HCT116 (cell line): ENCODE data around the gene DLX2. TPM values are rescaled to one million over a fixed set of nuclear protein-coding genes. Genes with fewer than 3 reads are reported as not detected.

ENCODE experiments used
- ATAC-seq: fragments of 200-7000 bp; cut with Tn5 transposase; 2 replicates; pipeline ENCODE4 v1.9.1; 2020; ENCODE audit warnings: mild to moderate bottlenecking, moderate library complexity
- BruUV-seq: library from RNA; stranded (reverse); fragments of 400-500 nt; replicated peaks from 2 replicates; lab custom pipeline; 2021; lab: Mats Ljungman, UMichigan
- CTCF ChIA-PET: fragments of 300-600 bp; sonication (Branson Sonifier 250); formaldehyde crosslinking; loops from one replicate; lab custom pipeline; 2021; ENCODE audit warnings: antibody characterized with exemption; lab: Charles Lee
- POLR2A ChIA-PET: fragments of 300-600, 350-600 bp; sonication (Branson Sonifier 250); formaldehyde crosslinking; loops from one replicate; lab custom pipeline; 2021; ENCODE audit warnings: antibody characterized with exemption; lab: Charles Lee
- RAD21 ChIA-PET, 2 experiments: fragments of 300-600 bp; sonication (Branson Sonifier 250); formaldehyde crosslinking; loops; one replicate each; lab custom pipeline; 2023; ENCODE audit warnings: low total read pairs in 2 of 2; ENCODE audit not compliant: uncharacterized antibody in 2 of 2, unreplicated experiment in 2 of 2, low non-redundant PET in 1 of 2; lab: Charles Lee
- DNase-seq: peaks from one replicate; pipeline ENCODE4 v3.0.0-alpha.2; 2010; ENCODE audit warnings: low read depth, low spot score
- H2AFZ ChIP-seq: fragments of 200-600 bp; shearing (Covaris generic), sonication (generic); 2 replicates; pipeline ENCODE4 v1.6.1; 2017; ENCODE audit warnings: low read depth, mixed run types, mixed read lengths, antibody characterized with exemption, low read length; ENCODE audit not compliant: poor library complexity, severe bottlenecking
- H3K27ac ChIP-seq: 2 replicates; pipeline ENCODE4 v1.5.1; 2012; ENCODE audit warnings: low read depth, low read length
- H3K27me3 ChIP-seq: fragments of 200-600 bp; sonication (generic); 2 replicates; pipeline ENCODE4 v1.6.1; 2016; ENCODE audit warnings: mixed run types, low read length, mixed read lengths; ENCODE audit not compliant: insufficient read depth
- H3K36me3 ChIP-seq, 2 experiments: fragments of 200-500 bp in 1 of 2; fragments of 200-600 bp in 1 of 2; sonication (Bioruptor generic) in 1 of 2; sonication (generic) in 1 of 2; 2 replicates each; pipeline versions ENCODE4 v1.5.1 to v1.6.1; 2014 to 2016; ENCODE audit warnings: low read length in 2 of 2, inconsistent platforms in 1 of 2, mixed read lengths in 1 of 2, mixed run types in 1 of 2; ENCODE audit not compliant: insufficient read depth in 2 of 2, control insufficient read depth in 1 of 2
- H3K4me1 ChIP-seq, 2 experiments: fragments of 200-600 bp in 1 of 2; sonication (generic) in 1 of 2; 2 replicates each; pipeline versions ENCODE4 v1.5.1 to v1.6.1; 2012 to 2017; ENCODE audit warnings: low read length in 2 of 2, inconsistent platforms in 1 of 2, mild to moderate bottlenecking in 1 of 2, mixed read lengths in 1 of 2, mixed run types in 1 of 2, moderate library complexity in 1 of 2; ENCODE audit not compliant: insufficient read depth in 2 of 2, control insufficient read depth in 1 of 2
- H3K4me2 ChIP-seq: fragments of 200-600 bp; sonication (generic); 2 replicates; pipeline ENCODE4 v1.6.1; 2017; ENCODE audit warnings: mixed run types, low read length, mixed read lengths
- H3K4me3 ChIP-seq, 2 experiments: fragments of 200-600 bp in 1 of 2; sonication (generic) in 1 of 2; replicated peaks in 1 of 2; 2 replicates each; pipeline ENCODE4 v1.5.1; 2011 to 2016; ENCODE audit warnings: low read length in 2 of 2, control low read depth in 1 of 2, low read depth in 1 of 2, mild to moderate bottlenecking in 1 of 2, mixed read lengths in 1 of 2, mixed run types in 1 of 2
- H3K79me2 ChIP-seq: fragments of 200-600 bp; sonication (generic); 2 replicates; pipeline ENCODE4 v1.6.1; 2017; ENCODE audit warnings: mild to moderate bottlenecking, mixed run types, low read length, moderate library complexity, mixed read lengths; ENCODE audit not compliant: insufficient read depth
- H3K9ac ChIP-seq: fragments of 200-600 bp; sonication (generic); 2 replicates; pipeline ENCODE4 v1.6.1; 2016; ENCODE audit warnings: low read length, mixed read lengths
- H3K9me2 ChIP-seq: fragments of 200-600 bp; sonication (generic), shearing (Covaris generic); 2 replicates; pipeline ENCODE4 v1.6.1; 2017; ENCODE audit warnings: mixed run types, mild to moderate bottlenecking, moderate library complexity; ENCODE audit not compliant: insufficient read depth
- H3K9me3 ChIP-seq, 2 experiments: fragments of 200-500 bp in 1 of 2; fragments of 200-600 bp in 1 of 2; sonication (Bioruptor generic) in 1 of 2; sonication (generic) in 1 of 2; 2 replicates each; pipeline ENCODE4 v1.6.1; 2014 to 2017; ENCODE audit warnings: low read length in 2 of 2, mixed read lengths in 2 of 2, inconsistent platforms in 1 of 2, low read depth in 1 of 2, mild to moderate bottlenecking in 1 of 2, mixed run types in 1 of 2, moderate library complexity in 1 of 2; ENCODE audit not compliant: control insufficient read depth in 1 of 2, insufficient read depth in 1 of 2
- H4K20me1 ChIP-seq: fragments of 200-600 bp; sonication (generic), shearing (Covaris generic); 2 replicates; pipeline ENCODE4 v1.6.1; 2017; ENCODE audit warnings: mixed run types, mild to moderate bottlenecking, moderate library complexity; ENCODE audit not compliant: insufficient read depth
- ATF3 ChIP-seq: IDR thresholded peaks from 2 replicates; pipeline ENCODE4 v1.6.1; 2012
- CEBPB ChIP-seq: IDR thresholded peaks from 2 replicates; pipeline ENCODE4 v1.6.1; 2012; ENCODE audit warnings: low read depth
- CTCF ChIP-seq, 3 experiments: fragments of 200-600 bp in 1 of 3; sonication (generic) in 1 of 3; IDR thresholded peaks in 2 of 3; conservative IDR thresholded peaks in 1 of 3; 2 replicates each; pipeline ENCODE4 v1.5.1; 2012 to 2017; ENCODE audit warnings: low read depth in 2 of 3, low read length in 2 of 3, antibody characterized with exemption in 1 of 3, borderline replicate concordance in 1 of 3, control low read depth in 1 of 3, mild to moderate bottlenecking in 1 of 3, mixed read lengths in 1 of 3, mixed run types in 1 of 3, moderate library complexity in 1 of 3; ENCODE audit not compliant: insufficient read depth in 1 of 3
- EGR1 ChIP-seq: IDR thresholded peaks from 2 replicates; pipeline ENCODE4 v1.6.1; 2012; ENCODE audit warnings: low read depth
- EZH2 ChIP-seq: fragments of 200-600 bp; sonication (generic); IDR thresholded peaks from 2 replicates; pipeline ENCODE4 v1.6.1; 2017; ENCODE audit warnings: antibody characterized with exemption, mixed run types
- EZH2phosphoT487 ChIP-seq: fragments of 200-600 bp; IDR thresholded peaks from 2 replicates; pipeline ENCODE4 v1.6.1; 2018; ENCODE audit warnings: antibody characterized with exemption, borderline replicate concordance
- FOSL1 ChIP-seq: IDR thresholded peaks from 2 replicates; pipeline ENCODE4 v1.6.1; 2012; ENCODE audit warnings: low read depth
- MAX ChIP-seq: IDR thresholded peaks from 2 replicates; pipeline ENCODE4 v1.6.1; 2012
- POLR2A ChIP-seq: IDR thresholded peaks from 2 replicates; pipeline ENCODE4 v1.7.0; 2011; ENCODE audit warnings: borderline replicate concordance; ENCODE audit not compliant: insufficient read depth, insufficient read length; ENCODE audit errors: extremely low read depth
- POLR2AphosphoS5 ChIP-seq: IDR thresholded peaks from 2 replicates; pipeline ENCODE4 v1.6.1; 2011; ENCODE audit warnings: mild to moderate bottlenecking, low read depth, low read length, moderate library complexity
- REST ChIP-seq: IDR thresholded peaks from 2 replicates; pipeline ENCODE4 v1.6.1; 2012; ENCODE audit warnings: low read depth
- SIN3A ChIP-seq: IDR thresholded peaks from 2 replicates; pipeline ENCODE4 v1.6.1; 2012; ENCODE audit warnings: low read depth
- SP1 ChIP-seq: IDR thresholded peaks from 2 replicates; pipeline ENCODE4 v1.6.1; 2012; ENCODE audit warnings: low read depth
- SRF ChIP-seq: IDR thresholded peaks from 2 replicates; pipeline ENCODE4 v1.6.1; 2012; ENCODE audit warnings: low read depth
- TCF7L2 ChIP-seq: IDR thresholded peaks from 2 replicates; pipeline ENCODE4 v1.7.0; 2011; ENCODE audit warnings: borderline replicate concordance, inconsistent platforms; ENCODE audit not compliant: insufficient read depth, insufficient read length; ENCODE audit errors: extremely low read depth
- YY1 ChIP-seq: IDR thresholded peaks from 2 replicates; pipeline ENCODE4 v1.6.1; 2011; ENCODE audit warnings: low read length, low read depth, moderate library complexity, mild to moderate bottlenecking; ENCODE audit not compliant: insufficient replicate concordance; ENCODE audit errors: extremely low read depth
- ZBTB33 ChIP-seq: IDR thresholded peaks from 2 replicates; pipeline ENCODE4 v1.6.1; 2011; ENCODE audit warnings: mild to moderate bottlenecking, low read length, moderate library complexity; ENCODE audit not compliant: insufficient replicate concordance; ENCODE audit errors: extremely low read depth
- ZFX ChIP-seq: fragments of 450-650 bp; IDR thresholded peaks from 2 replicates; pipeline ENCODE4 v1.6.1; 2017
- ZNF274 ChIP-seq: fragments of 200-500 bp; sonication (Bioruptor generic); IDR thresholded peaks from 2 replicates; pipeline ENCODE4 v1.6.1; 2014; ENCODE audit warnings: mild to moderate bottlenecking, low read depth, low read length, inconsistent platforms
- intact Hi-C: fragments of 100-400 bp; cut with micrococcal nuclease; formaldehyde crosslinking; loops from 2 replicates; pipeline ENCODE4 v1.10.0; 2022
- total RNA-seq: library from RNA; stranded (reverse); gene quantifications from one replicate; pipeline ENCODE4 v1.2.1, GENCODE V29; 2021; ENCODE audit not compliant: unreplicated experiment

Gene DLX2
- total RNA-seq, 1 experiment from 2014 or later = 3.7 TPM

GRCh38 chr2:172129404-172129803, 26.7 kb upstream of the DLX2 start:
- ATAC-seq = no peak
- H2AFZ ChIP-seq = no peak overlapping the region
- H3K79me2 ChIP-seq = no peaks in the 10 kb centered on the region
- TF ChIP-seq ATF3 = no peak
- no peak for TF ChIP-seq EZH2phosphoT487
- no peak for TF ChIP-seq FOSL1
- no peak for TF ChIP-seq MAX
- no peak for TF ChIP-seq EZH2
- TF ChIP-seq SRF = no peak
- TF ChIP-seq YY1 = no peak
- TF ChIP-seq CTCF (IDR thresholded peaks at IDR 0.05 in 2 of 3, conservative IDR thresholded peaks at IDR 0.05 in 1 of 3; ENCODE audit: borderline replicate concordance in 1 of 3, insufficient read depth in 1 of 3, low read depth in 2 of 3, low read length in 2 of 3) = no peak
- TF ChIP-seq EGR1 = no peak
- TF ChIP-seq TCF7L2 = no peak
- no peak for TF ChIP-seq REST
- no peak for TF ChIP-seq POLR2AphosphoS5
- TF ChIP-seq ZNF274 = no peak
- TF ChIP-seq CEBPB = no peak
- no peak for TF ChIP-seq SIN3A
- TF ChIP-seq ZFX = no peak
- TF ChIP-seq ZBTB33 = no peak
- TF ChIP-seq POLR2A = no peak
- no peak for TF ChIP-seq SP1
- no peak for DNase-seq
- intact Hi-C loops = no loop called here
- H3K4me3 ChIP-seq = no peak overlapping the region
- no peaks in the 10 kb centered on the region for H4K20me1 ChIP-seq
- no TSS peak for BruUV-seq
- H3K9me3 ChIP-seq = no peaks in the 10 kb centered on the region
- H3K4me1 ChIP-seq = no peaks in the 10 kb centered on the region
- RAD21 ChIA-PET = no interaction called here
- no peaks in the 10 kb centered on the region for H3K9me2 ChIP-seq
- no peaks in the 10 kb centered on the region for H3K36me3 ChIP-seq
- H3K4me2 ChIP-seq = no peak overlapping the region
- POLR2A ChIA-PET = no interaction called here
- no peak overlapping the region for H3K9ac ChIP-seq
- CTCF ChIA-PET = no interaction called here
- no peaks in the 10 kb centered on the region for H3K27me3 ChIP-seq
- no peak overlapping the region for H3K27ac ChIP-seq
